Astrocyte (in vitro differentiated cells and primary cell): ENCODE measurements around the gene PPFIBP1.
"Not testable (repeated sequence)": the region's sequence is repeated elsewhere in the genome, so short reads cannot be mapped to it uniquely, and the experiment has no call there.

Experiments used
- CTCF ChIP-seq: IDR thresholded peaks from 2 replicates; pipeline ENCODE4 v1.5.1; 2011; ENCODE audit warnings: low read depth, mild to moderate bottlenecking, inconsistent platforms, low read length, moderate library complexity; ENCODE audit not compliant: insufficient read depth
- EZH2 ChIP-seq: IDR thresholded peaks from 2 replicates; pipeline ENCODE4 v1.6.1; 2012; ENCODE audit warnings: mild to moderate bottlenecking, low read length, inconsistent platforms; ENCODE audit not compliant: insufficient read depth

DNA sequence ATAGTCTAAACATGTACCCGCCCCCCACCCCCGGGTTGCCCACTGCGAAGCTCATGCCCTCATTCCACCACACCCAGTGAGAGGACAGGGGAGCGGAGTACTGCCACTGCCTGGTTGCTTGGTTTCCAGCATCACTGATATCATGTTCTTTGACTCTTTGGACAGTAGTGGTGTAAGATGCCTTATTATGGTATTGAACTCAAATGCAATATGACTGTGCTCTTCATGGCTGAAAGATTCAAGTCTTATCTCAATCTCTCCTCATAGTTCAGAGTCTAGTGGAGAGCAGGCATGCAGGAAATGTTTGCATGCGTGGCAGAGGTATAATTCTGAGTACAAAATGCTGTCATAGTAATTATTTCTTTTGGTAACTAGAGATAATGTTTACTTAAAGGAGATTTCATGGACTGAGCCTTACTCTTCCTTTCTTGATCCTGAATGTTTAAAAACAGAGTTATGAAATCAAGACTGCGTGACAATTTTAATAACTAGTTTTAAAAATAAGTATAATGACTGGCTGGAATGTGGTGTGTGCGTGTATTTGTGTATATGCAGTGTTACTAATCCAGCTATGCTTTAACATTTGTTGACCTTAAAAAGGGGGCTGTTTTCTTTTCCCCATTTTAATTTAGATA is 116.7 kb downstream of the PPFIBP1 start:
- not testable (repeated sequence) for TF ChIP-seq CTCF, EZH2
